Activated T-cell treated with anti-CD3 and anti-CD28 coated beads, Interleukin-2, amount 50 U/mL, for 4 hours (primary cell): Measurements from ENCODE around the gene LYRM1. TPM values are rescaled to one million over a fixed set of nuclear protein-coding genes. Genes with fewer than 3 reads are reported as not detected.
"Not testable (repeated sequence)": the region's sequence is repeated elsewhere in the genome, so short reads cannot be mapped to it uniquely, and the experiment has no call there.

Source experiments
- ATAC-seq, 2 donors: fragments of 200-7000 bp; cut with Tn5 transposase; one replicate each; pipeline ENCODE4 v1.10.0; 2021
- DNase-seq: peaks from one replicate; pipeline ENCODE4 v3.0.0-alpha.2; 2020
- H3K27me3 Mint-ChIP-seq: one replicate; pipeline ENCODE4 v1.8.0; 2021; ENCODE audit warnings: low read depth, mixed read lengths
- H3K36me3 Mint-ChIP-seq: one replicate; pipeline ENCODE4 v1.8.0; 2022; ENCODE audit warnings: mixed read lengths; ENCODE audit not compliant: insufficient read depth
- H3K4me1 Mint-ChIP-seq: one replicate; pipeline ENCODE4 v1.8.0; 2021; ENCODE audit warnings: low read depth, mixed read lengths
- H3K4me3 Mint-ChIP-seq: one replicate; pipeline ENCODE4 v1.8.0; 2021; ENCODE audit warnings: mild to moderate bottlenecking, moderate library complexity, mixed read lengths
- H3K9me3 Mint-ChIP-seq: one replicate; pipeline ENCODE4 v1.8.0; 2021; ENCODE audit warnings: mixed read lengths
- total RNA-seq, 3 donors: library from RNA; stranded (reverse); gene quantifications; one replicate each; pipeline ENCODE4 v1.2.1, GENCODE V29; 2021

Gene LYRM1
- total RNA-seq, 3 donors from 2014 or later, result 16.0 to 18.2 (median 16.4) TPM

DNA sequence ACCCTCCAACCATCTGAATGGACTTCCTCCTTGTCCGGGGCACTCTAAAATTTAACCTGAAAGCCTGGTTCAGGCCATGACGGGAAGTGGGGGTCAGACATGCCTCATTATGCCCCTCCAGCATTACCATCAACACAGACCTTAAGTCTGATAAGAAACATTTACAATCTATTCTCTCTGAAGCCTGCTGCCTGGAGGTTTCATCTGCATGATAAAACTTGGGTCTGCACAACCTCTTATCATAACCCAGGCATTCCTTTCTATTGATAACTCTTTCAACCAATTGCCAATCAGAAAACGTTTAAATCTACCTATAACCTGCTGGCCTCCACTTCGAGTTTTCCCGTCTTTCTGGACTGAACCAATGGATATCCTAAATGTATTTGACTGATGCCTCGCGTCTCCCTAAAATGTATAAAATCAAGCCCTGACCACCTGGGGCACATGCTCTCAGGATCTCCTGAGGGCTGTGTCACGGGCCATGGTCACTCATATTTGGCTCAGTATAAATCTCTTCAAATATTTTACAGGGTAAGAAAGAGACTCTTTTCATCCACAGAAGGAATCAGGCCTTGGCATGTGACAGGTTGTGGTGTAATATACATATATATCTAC lies 45.6 kb downstream of the LYRM1 start:
- H3K4me3 Mint-ChIP-seq, result no peak overlapping the region
- H3K9me3 Mint-ChIP-seq, result no peaks in the 10 kb centered on the region

GRCh38 chr16:20948444-20948843 lies 47.9 kb downstream of the LYRM1 start:
- H3K4me3 Mint-ChIP-seq, result no peak overlapping the region
- no peaks in the 10 kb centered on the region for H3K36me3 Mint-ChIP-seq
- DNase-seq (no peak), ATAC-seq (no peak)
- H3K9me3 Mint-ChIP-seq, result no peaks in the 10 kb centered on the region
- H3K27me3 Mint-ChIP-seq, result peaks cover 2% of the 10 kb centered on the region
- peaks cover 3% of the 10 kb centered on the region for H3K4me1 Mint-ChIP-seq

More for the DNA sequence above, 45.6 kb downstream of the LYRM1 start:
- Mint-ChIP-seq H3K4me1 (peaks cover 6% of the 10 kb centered on the region), H3K36me3 (no peaks in the 10 kb centered on the region), H3K27me3 (peaks cover 2% of the 10 kb centered on the region)
- DNase-seq (no peak), ATAC-seq (no peak)

DNA sequence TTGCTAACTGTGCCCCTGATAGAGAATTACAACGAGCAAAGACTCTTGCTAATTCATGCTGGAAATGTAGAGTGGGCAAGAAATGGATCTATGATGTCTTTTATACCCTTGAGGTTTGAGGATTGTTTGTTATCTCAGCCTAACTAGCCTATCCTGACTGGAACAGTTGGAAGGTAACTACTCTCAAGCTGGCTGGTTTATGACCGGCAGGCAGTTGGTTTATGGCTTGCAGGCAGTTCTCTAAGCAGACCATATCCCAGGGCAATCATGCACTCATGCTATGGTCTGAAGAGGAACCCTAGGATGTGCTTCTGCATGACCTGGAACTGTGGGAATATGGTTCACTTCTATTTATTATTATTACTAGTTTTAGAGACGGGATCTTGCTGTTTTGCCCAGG lies 49.1 kb downstream of the LYRM1 start:
- peaks cover 2% of the 10 kb centered on the region for H3K4me1 Mint-ChIP-seq
- H3K27me3 Mint-ChIP-seq, result peaks cover 2% of the 10 kb centered on the region
- no peaks in the 10 kb centered on the region for H3K9me3 Mint-ChIP-seq
- no peak for DNase-seq
- ATAC-seq, result no peak
- H3K4me3 Mint-ChIP-seq, result no peak overlapping the region
- H3K36me3 Mint-ChIP-seq, result no peaks in the 10 kb centered on the region

GRCh38 chr16:20950294-20950693 lies 49.7 kb downstream of the LYRM1 start:
- Mint-ChIP-seq H3K27me3 (peaks cover 2% of the 10 kb centered on the region), H3K4me3 (no peak overlapping the region), H3K4me1 (no peaks in the 10 kb centered on the region), H3K36me3 (no peaks in the 10 kb centered on the region), H3K9me3 (no peaks in the 10 kb centered on the region)
- DNase-seq, result no peak
- no peak for ATAC-seq

DNA sequence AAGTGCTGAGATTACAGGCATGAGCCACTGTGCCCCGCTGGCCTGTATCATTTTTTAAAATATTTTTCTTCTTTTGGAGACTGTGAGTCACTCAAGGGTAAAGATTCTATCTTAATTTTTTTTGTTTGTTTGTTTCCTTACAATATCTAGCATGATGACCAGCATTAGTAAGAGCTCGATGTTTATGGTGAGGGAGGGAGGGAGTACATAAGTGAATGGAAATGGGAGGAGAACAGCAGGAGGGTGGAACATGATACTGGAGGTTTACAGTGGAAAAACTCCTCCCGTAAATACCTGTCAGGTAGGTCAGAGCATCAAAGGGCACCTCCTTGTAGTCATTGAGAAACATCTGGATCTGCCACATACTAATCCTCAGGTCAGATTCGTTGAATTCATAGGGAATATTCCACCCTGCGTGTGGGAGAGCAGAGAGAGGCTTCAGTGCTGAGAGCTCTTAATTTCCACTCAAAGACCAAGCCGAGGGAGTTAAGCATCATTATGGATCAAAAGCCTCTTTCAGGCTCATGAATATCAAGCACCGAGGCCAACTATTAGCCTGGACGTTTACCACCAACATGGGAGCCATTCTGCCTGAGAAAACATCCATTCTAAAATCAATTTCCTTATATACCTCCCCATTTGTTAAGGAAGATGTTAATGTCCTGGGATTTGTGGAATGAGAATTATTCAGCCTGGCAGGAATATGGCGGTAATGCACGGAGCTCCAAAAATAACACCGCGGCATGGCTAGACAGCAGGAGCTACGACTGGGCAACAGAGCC lies 51.8 kb downstream of the LYRM1 start:
- H3K4me3 Mint-ChIP-seq, result no peak overlapping the region
- peaks cover 2% of the 10 kb centered on the region for H3K27me3 Mint-ChIP-seq
- H3K4me1 Mint-ChIP-seq, result no peaks in the 10 kb centered on the region
- H3K9me3 Mint-ChIP-seq, result no peaks in the 10 kb centered on the region
- DNase-seq, result no peak
- no peaks in the 10 kb centered on the region for H3K36me3 Mint-ChIP-seq
- ATAC-seq, result no peak

DNA sequence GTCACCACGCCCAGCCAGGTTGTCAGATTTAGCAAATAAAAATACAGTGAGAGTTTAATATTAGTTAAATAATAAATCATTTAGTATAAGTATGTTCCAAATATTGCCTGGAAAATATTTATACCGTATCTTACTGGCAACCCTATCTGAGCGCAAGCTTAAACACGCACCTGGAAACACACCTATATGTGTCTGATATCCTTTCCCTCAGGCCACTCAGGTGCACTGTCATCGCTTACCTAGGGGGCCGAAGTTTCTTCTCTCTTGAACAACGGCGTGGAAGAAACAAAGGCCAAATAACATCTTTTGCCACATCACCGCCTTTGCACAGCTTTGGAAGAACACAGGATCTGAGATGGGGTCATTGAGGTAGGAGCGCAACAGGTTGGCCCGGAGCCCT lies 54.0 kb downstream of the LYRM1 start:
- H3K36me3 Mint-ChIP-seq, result no peaks in the 10 kb centered on the region
- ATAC-seq (no peak), DNase-seq (no peak)
- no peak overlapping the region for H3K4me3 Mint-ChIP-seq
- no peaks in the 10 kb centered on the region for H3K9me3 Mint-ChIP-seq
- H3K27me3 Mint-ChIP-seq, result peaks cover 2% of the 10 kb centered on the region
- no peaks in the 10 kb centered on the region for H3K4me1 Mint-ChIP-seq

- no peaks in the 10 kb centered on the region for H3K27me3 Mint-ChIP-seq
- no peaks in the 10 kb centered on the region for H3K4me1 Mint-ChIP-seq
- no peaks in the 10 kb centered on the region for H3K36me3 Mint-ChIP-seq
- DNase-seq, result no peak
- no peak for ATAC-seq
- no peaks in the 10 kb centered on the region for H3K9me3 Mint-ChIP-seq
- H3K4me3 Mint-ChIP-seq, result no peak overlapping the region
These were observed 55.7 kb downstream of the LYRM1 start for GRCh38 chr16:20956319-20956718.

DNA sequence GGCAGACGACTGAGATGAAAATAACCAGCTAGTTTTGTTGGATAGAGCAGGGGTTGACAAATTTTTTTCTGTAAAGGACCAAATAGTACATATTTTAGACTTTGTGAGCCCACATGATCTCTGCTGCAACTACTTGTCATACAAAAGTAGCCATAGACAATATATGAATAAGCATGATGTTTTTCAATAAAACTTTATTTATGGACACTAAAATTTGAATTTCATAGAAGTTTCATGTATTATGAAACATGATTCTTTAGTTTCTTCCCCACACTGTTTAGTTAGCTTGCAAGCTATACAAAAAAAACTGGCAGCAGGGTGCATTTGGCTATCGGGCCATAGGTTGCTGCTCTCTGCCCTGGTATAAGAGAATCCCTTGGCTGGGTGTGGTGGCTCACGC lies 56.6 kb downstream of the LYRM1 start:
- Mint-ChIP-seq H3K36me3 (no peaks in the 10 kb centered on the region), H3K4me3 (no peak overlapping the region), H3K4me1 (no peaks in the 10 kb centered on the region), H3K9me3 (no peaks in the 10 kb centered on the region), H3K27me3 (no peaks in the 10 kb centered on the region)
- ATAC-seq, result no peak
- no peak for DNase-seq

DNA sequence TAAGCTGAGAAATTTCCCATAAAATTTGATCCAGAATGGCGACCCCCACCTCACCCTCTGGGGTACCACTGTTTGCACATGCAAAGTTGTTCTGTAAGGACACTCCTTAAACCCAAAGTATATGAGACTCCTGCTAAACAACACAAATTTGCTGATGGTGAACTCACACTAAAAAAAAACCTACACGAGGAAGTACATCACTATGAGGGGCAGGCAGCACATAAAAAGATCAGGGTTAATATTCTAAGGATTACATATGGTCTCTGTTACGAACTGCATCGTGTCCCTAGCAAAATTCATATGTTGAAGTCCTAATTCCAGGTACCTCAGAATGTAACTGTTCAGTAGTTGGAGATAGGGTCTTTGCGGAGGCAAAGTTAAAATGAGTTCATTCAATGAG lies 60.3 kb downstream of the LYRM1 start:
- H3K4me3 Mint-ChIP-seq, result no peak overlapping the region
- H3K36me3 Mint-ChIP-seq, result no peaks in the 10 kb centered on the region
- ATAC-seq (no peak), DNase-seq (no peak)
- H3K27me3 Mint-ChIP-seq, result peaks cover 2% of the 10 kb centered on the region
- no peaks in the 10 kb centered on the region for H3K4me1 Mint-ChIP-seq
- no peaks in the 10 kb centered on the region for H3K9me3 Mint-ChIP-seq

GRCh38 chr16:20968765-20969164 lies 68.2 kb downstream of the LYRM1 start:
- Mint-ChIP-seq H3K36me3 (no peaks in the 10 kb centered on the region), H3K4me3 (no peak overlapping the region), H3K27me3 (peaks cover 4% of the 10 kb centered on the region), H3K9me3 (no peaks in the 10 kb centered on the region), H3K4me1 (no peaks in the 10 kb centered on the region)
- no peak for ATAC-seq
- DNase-seq, result no peak

- ATAC-seq (no peak), DNase-seq (no peak)
- no peaks in the 10 kb centered on the region for H3K9me3 Mint-ChIP-seq
- no peaks in the 10 kb centered on the region for H3K4me1 Mint-ChIP-seq
- H3K4me3 Mint-ChIP-seq, result no peak overlapping the region
- no peaks in the 10 kb centered on the region for H3K36me3 Mint-ChIP-seq
- H3K27me3 Mint-ChIP-seq, result peaks cover 4% of the 10 kb centered on the region
These were observed 68.8 kb downstream of the LYRM1 start for GRCh38 chr16:20969386-20969785.

GRCh38 chr16:20971401-20971800 lies 70.8 kb downstream of the LYRM1 start:
- Mint-ChIP-seq H3K4me3 (no peak overlapping the region), H3K9me3 (no peaks in the 10 kb centered on the region), H3K4me1 (no peaks in the 10 kb centered on the region), H3K36me3 (no peaks in the 10 kb centered on the region), H3K27me3 (peaks cover 10% of the 10 kb centered on the region)
- no peak for ATAC-seq
- no peak for DNase-seq

DNA sequence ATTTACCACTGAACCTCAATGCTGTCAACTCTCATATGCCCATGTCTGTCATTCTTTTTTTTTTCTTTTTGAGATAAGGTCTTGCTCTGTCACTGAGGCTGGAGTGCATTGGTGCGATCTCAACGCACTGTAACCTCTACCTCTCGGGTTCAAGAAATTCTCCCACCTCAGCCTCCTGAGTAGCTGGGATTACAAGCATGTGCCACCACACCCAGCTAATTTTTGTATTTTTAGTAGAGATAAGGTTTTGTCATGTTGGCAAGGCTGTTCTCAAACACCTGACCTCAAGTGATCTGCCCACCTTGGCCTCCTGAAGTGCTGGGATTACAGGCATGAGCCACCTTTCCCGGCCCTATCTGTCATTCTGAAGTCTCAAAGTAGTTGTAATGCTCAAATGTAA lies 72.6 kb downstream of the LYRM1 start:
- not testable (repeated sequence) for ATAC-seq, H3K9me3 Mint-ChIP-seq, DNase-seq, H3K4me1 Mint-ChIP-seq, H3K4me3 Mint-ChIP-seq, H3K36me3 Mint-ChIP-seq
- peaks cover 12% of the 10 kb centered on the region for H3K27me3 Mint-ChIP-seq
